PFSK-1 (cell line): ENCODE measurements around the gene UBE2D1.

ENCODE experiments used
- POLR2AphosphoS5 ChIP-seq: IDR thresholded peaks from 2 replicates; pipeline ENCODE4 v1.6.1; 2012; ENCODE audit warnings: low read depth, mild to moderate bottlenecking, control low read depth, low read length, moderate library complexity
- REST ChIP-seq, 2 experiments: IDR thresholded peaks; 2 replicates each; pipeline versions ENCODE4 v1.6.1 to v1.8.0; 2011 to 2012; ENCODE audit warnings: low read depth in 2 of 2, low read length in 2 of 2, control low read depth in 1 of 2, inconsistent platforms in 1 of 2, mild to moderate bottlenecking in 1 of 2, moderate library complexity in 1 of 2; ENCODE audit not compliant: insufficient read depth in 1 of 2
- SIN3A ChIP-seq: IDR thresholded peaks from 2 replicates; pipeline ENCODE4 v1.6.1; 2012; ENCODE audit warnings: mild to moderate bottlenecking, low read length, moderate library complexity, borderline replicate concordance; ENCODE audit not compliant: insufficient read depth

GRCh38 chr10:58384544-58384998, 49.8 kb downstream of the UBE2D1 start:
- no peak for TF ChIP-seq POLR2AphosphoS5
- TF ChIP-seq REST (IDR thresholded peaks at IDR 0.05; ENCODE audit: insufficient read depth in 1 of 2, low read depth in 2 of 2, low read length in 2 of 2), result no peak
- no peak for TF ChIP-seq SIN3A
